GM21526 (cell line): Measurements from ENCODE around the gene CERCAM.

ENCODE experiments used
- ATAC-seq: cut with Tn5 transposase; IDR thresholded peaks from one replicate; pipeline ENCODE4 v1.9.1; 2021; ENCODE audit warnings: moderate library complexity; ENCODE audit not compliant: unreplicated experiment, low FRiP score

The CERCAM gene

GRCh38 chr9:128420651-128421481 lies at the start of gene CERCAM:
Gene CERCAM, plus strand, starts transcription at chr9:128420857. Its CDS starts 21 bp downstream, at chr9:128420878.
- ATAC-seq: peak; percentile 81

GRCh38 chr9:128371630-128372117 lies 49.0 kb upstream of the CERCAM start:
- no peak for ATAC-seq

GRCh38 chr9:128372188-128372641 lies 48.4 kb upstream of the CERCAM start:
- no peak for ATAC-seq

- no peak for ATAC-seq
Observed at GRCh38 chr9:128372784-128373183, 47.9 kb upstream of the CERCAM start.

- ATAC-seq: no peak
Observed at GRCh38 chr9:128374221-128374675, 46.4 kb upstream of the CERCAM start.

GRCh38 chr9:128375865-128376264 lies 44.8 kb upstream of the CERCAM start:
- no peak for ATAC-seq

- no peak for ATAC-seq
Observed at GRCh38 chr9:128382261-128382660, 38.4 kb upstream of the CERCAM start.

GRCh38 chr9:128383007-128383753 lies 37.5 kb upstream of the CERCAM start:
- no peak for ATAC-seq

GRCh38 chr9:128383791-128384190 lies 36.9 kb upstream of the CERCAM start:
- ATAC-seq: no peak

GRCh38 chr9:128384801-128385495 lies 35.7 kb upstream of the CERCAM start:
- ATAC-seq: no peak

GRCh38 chr9:128385496-128386460 lies 34.9 kb upstream of the CERCAM start:
- no peak for ATAC-seq

- ATAC-seq: no peak
Observed at GRCh38 chr9:128388150-128388549, 32.5 kb upstream of the CERCAM start.

GRCh38 chr9:128389395-128390149 lies 31.1 kb upstream of the CERCAM start:
- no peak for ATAC-seq

GRCh38 chr9:128390150-128390812 lies 30.4 kb upstream of the CERCAM start:
- ATAC-seq: no peak

GRCh38 chr9:128390813-128391711 lies 29.6 kb upstream of the CERCAM start:
- ATAC-seq: no peak

GRCh38 chr9:128391956-128392301 lies 28.7 kb upstream of the CERCAM start:
- no peak for ATAC-seq

- ATAC-seq: no peak
Observed at GRCh38 chr9:128392302-128393144, 28.1 kb upstream of the CERCAM start.
